ENCODE measurements around the gene NFIC.
"Not testable (repeated sequence)": the region's sequence is repeated elsewhere in the genome, so short reads cannot be mapped to it uniquely, and the experiment has no call there.

The NFIC gene

GRCh38 chr19:3365836-3366752, at the start of gene NFIC:
TSS of gene NFIC (plus strand) at chr19:3366583. CDS start at chr19:3366637, 54 bp downstream.
- no peak for DNase-seq

DNA sequence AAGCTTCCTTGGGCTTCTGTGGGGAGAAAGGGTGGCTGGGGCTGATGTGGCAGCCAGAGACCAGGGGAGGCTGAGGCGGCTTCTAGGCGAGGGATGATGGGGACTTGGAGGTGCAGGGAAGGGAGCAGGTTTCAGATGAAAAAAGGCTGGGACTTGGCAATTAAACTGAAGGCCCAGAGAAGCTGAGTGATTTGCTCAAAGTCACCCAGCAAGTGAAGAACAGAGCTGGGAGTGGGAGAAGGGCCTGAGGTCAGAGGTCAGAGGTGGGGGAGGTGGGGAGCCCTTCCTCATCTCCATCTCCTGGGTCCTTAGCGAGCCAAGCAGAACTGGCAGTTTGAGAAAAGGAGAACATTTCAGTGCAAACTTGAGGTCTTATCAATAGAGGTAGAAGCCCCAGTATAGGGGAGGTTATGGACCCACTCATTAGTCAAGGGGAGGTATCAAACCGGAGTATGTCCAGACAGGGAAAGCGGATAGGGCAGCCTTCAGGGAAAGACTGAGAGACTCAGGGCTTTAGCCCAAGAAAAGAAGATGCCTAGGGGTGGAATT, 49.6 kb upstream of the NFIC start:
- no peak for DNase-seq

GRCh38 chr19:3319643-3320353, 46.6 kb upstream of the NFIC start:
- no peak for DNase-seq

DNA sequence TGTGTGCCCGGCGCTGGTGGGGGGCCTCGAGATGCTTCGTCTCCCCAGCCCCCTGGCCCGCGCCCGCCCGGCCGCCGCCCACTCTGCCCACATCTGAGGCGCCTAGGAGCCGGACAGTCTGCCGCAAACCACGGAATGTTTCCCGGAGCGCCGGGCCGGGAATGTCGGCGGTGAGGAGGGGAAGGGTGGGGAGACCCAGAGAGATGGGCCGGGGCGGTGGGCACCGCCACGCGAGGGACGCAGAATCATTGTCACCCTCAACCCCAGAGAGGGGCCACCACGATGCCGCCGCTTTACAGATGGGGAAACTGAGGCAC, 46.1 kb upstream of the NFIC start:
- DNase-seq = no peak

DNA sequence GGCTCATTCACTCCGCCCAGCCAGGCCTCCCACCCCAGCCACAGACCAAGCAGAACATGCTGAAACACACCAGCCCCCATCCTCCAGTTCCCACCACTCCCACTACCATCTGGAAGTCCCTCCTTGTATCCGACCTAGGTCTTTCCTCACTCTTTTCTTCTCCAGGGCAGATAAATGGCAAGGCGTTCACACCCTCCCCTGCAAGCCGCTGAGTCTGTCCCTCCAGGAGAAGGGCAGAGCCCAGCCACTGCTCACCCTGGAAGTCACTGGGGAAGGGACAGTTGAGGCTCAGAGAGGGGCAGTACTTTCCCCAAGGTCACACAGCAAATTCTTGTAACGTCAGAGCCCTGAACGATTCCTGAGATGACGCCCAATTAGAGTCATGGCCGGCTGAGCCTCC, 45.5 kb upstream of the NFIC start:
- no peak for DNase-seq

- DNase-seq = no peak
Observed at GRCh38 chr19:3321696-3322095, 44.7 kb upstream of the NFIC start.

- no peak for DNase-seq
Observed at GRCh38 chr19:3322199-3322978, 44.0 kb upstream of the NFIC start.

DNA sequence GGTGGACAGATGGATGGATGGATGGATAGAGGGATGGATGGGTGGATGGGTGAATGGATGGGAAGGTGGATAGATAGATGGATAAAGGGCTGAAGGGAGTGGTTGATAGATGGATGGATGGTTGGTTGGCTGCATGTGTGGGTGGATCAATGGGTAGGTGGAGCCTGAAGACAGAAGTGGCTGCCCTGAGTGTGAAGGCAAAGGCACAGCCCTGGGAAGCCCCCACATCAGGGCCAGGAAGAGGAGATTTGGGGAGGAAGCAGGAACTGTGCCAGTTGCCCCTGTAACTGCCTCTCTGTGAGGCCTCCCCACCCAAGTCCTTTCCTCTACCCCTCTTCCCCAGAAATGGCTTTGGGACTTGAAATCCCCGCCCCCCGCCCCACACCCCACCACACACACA, 43.4 kb upstream of the NFIC start:
- DNase-seq = no peak

DNA sequence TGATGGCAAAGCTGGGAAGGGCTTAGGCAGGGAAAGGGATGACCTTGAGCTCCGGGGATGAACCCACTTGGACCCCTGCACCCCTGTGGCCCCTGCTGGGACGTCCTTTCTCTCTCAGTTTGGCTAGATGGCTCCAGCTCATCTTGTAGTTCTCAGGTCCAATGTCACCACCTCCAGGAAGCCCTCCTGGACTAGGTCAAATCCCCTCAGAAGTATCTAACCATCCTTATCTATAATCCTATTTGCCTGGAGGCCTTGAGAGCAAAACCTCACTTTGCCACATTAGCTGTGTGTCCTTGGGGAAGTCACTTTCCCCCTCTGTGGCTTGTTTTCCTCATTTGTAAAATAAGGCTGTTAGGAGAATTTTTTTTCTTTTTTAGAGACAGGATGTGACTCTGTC, 42.7 kb upstream of the NFIC start:
- no peak for DNase-seq

GRCh38 chr19:3324405-3324856, 42.0 kb upstream of the NFIC start:
- DNase-seq = no peak

DNA sequence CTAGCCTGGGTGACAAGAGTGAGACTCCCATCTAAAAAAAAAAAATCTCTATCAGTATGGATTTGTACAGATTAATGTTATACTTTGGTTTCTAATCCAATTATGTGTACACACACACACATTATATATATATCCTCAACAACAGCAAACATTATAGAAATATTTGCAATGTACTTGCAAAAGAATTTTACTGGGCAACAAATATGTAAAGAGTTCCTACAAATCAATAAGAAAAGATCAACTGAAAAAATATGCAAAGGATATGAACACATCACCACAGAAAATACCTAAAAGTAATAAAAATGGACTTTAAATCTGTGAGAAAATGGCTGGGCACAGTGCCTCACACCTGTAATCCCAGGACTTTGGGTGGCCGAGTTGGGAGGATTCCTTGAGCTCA, 40.9 kb upstream of the NFIC start:
- DNase-seq = no peak

DNA sequence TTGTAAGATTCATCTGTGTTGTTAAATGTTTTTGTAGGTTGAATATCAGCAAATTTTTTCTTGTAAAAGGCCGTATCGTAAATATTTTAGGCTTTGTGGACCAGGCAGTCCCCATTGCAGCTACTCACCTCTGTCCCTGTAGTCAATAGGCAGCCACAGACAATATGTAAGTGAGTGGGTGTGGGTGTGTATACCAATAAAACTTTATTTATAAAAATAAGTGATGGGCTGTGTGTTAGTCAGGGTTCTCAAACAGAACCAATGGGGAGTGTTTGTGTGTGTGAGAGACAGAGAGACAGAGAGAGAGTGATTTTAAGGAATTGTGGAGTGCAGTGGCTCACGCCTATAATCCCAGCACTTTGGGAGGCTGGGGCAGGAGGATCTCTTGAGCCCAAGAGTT, 37.6 kb upstream of the NFIC start:
- DNase-seq = no peak

- DNase-seq = no peak
Observed at GRCh38 chr19:3330047-3330446, 36.3 kb upstream of the NFIC start.

DNA sequence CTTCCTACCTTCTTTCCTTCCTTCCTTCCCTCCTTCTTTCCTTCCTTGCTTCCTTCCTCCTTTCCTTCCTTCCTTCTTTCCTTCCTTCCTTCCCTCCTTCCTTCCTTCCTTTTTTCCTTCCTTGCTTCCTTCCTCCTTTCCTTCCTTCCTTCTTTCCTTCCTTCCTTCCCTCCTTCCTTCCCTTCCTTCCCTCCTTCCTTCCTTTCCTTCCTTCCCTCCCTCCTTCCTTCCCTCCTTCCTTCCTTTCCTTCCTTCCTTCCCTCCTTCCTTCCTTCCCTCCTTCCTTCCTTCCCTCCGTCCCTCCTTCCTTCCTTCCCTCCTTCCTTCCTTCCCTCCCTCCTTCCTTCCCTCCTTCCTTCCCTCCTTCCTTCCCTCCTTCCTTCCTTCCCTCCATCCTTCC, 34.2 kb upstream of the NFIC start:
- not testable (repeated sequence) for DNase-seq

DNA sequence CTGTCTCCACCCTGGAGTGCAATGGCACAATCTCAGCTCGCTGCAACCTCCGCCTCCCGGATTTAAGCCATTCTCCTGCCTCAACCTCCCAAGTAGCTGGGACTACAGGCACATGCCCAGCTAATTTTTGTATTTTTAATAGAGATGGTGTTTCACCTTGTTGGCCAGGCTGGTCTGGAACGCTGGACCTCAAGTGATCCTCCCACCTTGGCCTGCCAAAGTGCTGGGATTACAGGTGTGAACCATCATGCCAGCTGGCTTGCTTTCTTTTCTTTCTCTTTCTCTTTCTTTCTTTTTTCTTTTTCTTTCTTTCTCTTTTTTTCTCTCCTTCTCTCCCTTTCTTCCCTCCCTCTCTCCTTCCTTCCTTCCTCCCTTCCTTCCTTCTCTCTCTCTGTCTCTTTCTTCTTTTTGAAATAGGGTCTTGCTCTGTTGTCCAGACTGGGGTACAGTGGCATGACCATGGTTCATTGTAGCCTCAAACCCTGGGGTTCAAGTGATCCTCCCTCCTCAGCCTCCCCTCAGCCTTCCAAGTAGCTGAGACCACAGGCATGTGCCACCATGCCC, 33.3 kb upstream of the NFIC start:
- no peak for DNase-seq

DNA sequence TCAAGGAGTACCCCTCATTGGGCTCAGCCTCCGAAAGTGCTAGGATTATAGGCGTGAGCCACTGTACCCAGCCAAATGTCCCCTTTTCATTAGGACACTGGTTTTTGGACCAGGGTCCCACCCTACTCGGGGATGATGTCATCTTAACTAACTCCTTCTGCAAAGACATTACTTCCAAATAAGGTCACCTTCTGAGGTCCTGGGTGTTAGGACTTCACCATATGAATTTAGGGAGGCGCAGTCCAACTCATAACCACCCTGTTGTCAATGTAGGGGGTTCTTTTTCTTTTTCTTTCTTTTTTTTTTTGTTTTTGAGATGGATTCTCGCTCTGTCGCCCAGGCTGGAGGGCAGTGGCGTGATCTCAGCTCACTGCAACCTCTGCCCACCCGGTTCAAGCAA, 32.7 kb upstream of the NFIC start:
- DNase-seq = no peak

- not testable (repeated sequence) for DNase-seq
Observed at GRCh38 chr19:3334749-3335430, 31.5 kb upstream of the NFIC start.

DNA sequence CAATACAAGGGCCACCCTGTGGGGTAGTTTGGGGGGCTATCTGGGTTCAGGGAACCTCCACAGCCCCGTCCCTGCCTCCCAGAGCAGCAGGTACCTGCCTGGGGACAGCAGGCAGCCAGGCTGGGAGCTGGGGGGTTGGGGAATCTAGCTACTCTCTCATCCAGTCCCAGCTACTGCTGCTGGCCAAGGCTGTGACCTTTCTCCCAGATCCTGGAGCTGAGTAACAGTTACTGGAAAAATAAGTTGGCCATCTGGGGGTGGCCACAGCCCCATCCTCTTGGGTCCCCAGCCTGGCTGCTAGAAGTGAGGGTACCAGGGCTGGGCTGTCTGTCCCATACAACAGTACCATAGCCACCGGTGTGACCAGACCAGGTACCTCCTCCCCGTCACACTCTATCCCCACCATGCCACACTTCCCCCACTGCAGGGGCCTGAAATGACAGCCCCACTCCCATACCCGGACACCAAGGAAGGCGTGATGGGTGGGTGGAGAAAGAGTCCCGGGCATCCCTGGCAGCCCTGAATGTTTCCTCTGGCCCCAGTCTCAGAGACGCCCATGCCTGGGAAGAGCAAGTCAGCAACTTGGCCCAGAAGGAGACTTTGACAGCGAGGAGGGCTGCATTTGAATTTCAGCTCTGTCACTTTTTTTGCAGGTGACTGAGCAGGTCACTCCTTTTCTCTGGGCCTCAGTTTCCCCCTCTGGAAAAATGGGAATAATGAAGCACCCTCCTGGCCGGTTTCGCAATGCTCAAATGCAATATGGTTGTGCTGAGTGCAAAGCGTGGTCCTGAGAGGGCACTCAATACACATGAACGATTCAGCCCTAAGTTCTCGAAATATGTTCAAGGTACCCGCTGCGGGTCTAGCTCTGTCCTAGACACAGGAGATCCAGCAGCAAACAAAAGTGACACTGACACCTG, 30.7 kb upstream of the NFIC start:
- DNase-seq = no peak

- no peak for DNase-seq
Observed at GRCh38 chr19:3336351-3336679, 30.1 kb upstream of the NFIC start.

- peak; percentile 78 for DNase-seq
Observed at GRCh38 chr19:3336680-3337523, 29.5 kb upstream of the NFIC start.
